GM12864 (cell line): ENCODE results near the gene HAS3.

Experiments used
- DNase-seq: peaks from one replicate; pipeline ENCODE4 v3.0.0-alpha.2; 2011; ENCODE audit warnings: low read depth
- H3K4me3 ChIP-seq: 2 replicates; pipeline ENCODE4 v1.5.1; 2011; ENCODE audit warnings: mild to moderate bottlenecking, low read depth, low read length, control low read depth
- TF ChIP-seq, protein P1 (sequence below): IDR thresholded peaks from 2 replicates; pipeline ENCODE4 v1.5.1; 2011; ENCODE audit warnings: low read depth, mild to moderate bottlenecking, moderate library complexity, low read length, control low read depth, inconsistent platforms; ENCODE audit errors: missing control alignments

HAS3 gene

DNA sequence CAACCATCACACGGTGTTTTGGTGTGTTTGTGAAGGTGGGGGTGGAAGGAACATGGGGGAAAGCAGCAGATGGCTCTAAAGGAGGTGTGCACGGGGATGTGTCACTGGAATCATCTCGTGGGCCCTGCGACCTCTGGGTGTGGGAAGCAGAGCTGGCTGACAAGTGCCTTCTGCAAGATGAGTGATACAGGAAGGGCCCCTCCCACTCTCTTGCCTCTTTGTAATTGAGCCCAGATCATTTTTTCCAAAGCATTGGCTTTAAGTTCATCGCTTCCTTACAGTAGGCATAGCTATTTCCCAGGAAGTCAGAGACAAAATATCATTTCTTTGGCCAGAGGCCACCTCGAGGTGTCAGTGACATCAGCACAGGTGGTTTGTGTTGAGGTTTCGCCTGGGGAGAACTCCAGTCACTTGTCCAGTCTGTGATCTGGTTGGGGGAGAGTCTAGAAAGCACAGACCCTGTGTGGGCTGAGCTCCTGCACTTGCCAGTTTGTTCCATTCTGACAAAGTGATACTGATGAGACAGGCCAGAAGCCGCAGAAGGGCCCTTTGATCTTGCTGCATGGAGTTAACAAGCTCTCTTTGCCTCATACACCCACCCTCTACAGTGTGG lies 60.9 kb downstream of the HAS3 start:
- no peak for DNase-seq
- TF ChIP-seq, protein P1, sequence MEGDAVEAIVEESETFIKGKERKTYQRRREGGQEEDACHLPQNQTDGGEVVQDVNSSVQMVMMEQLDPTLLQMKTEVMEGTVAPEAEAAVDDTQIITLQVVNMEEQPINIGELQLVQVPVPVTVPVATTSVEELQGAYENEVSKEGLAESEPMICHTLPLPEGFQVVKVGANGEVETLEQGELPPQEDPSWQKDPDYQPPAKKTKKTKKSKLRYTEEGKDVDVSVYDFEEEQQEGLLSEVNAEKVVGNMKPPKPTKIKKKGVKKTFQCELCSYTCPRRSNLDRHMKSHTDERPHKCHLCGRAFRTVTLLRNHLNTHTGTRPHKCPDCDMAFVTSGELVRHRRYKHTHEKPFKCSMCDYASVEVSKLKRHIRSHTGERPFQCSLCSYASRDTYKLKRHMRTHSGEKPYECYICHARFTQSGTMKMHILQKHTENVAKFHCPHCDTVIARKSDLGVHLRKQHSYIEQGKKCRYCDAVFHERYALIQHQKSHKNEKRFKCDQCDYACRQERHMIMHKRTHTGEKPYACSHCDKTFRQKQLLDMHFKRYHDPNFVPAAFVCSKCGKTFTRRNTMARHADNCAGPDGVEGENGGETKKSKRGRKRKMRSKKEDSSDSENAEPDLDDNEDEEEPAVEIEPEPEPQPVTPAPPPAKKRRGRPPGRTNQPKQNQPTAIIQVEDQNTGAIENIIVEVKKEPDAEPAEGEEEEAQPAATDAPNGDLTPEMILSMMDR: no peak
- H3K4me3 ChIP-seq: no peak overlapping the region

- H3K4me3 ChIP-seq: no peak overlapping the region
- no peak for DNase-seq
- TF ChIP-seq, protein P1: no peak
Observed at GRCh38 chr16:69166946-69167930, 61.8 kb downstream of the HAS3 start.
